Left renal cortex interstitium (tissue), 4 donors: ENCODE results near the gene LDLRAD1. TPM values are rescaled to one million over a fixed set of nuclear protein-coding genes. Genes with fewer than 3 reads are reported as not detected.
"Not testable (repeated sequence)": the region's sequence is repeated elsewhere in the genome, so short reads cannot be mapped to it uniquely, and the experiment has no call there.

ENCODE experiments used
- DNase-seq, 4 donors: peaks; one replicate each; pipeline ENCODE4 v3.0.0-alpha.2; 2013; ENCODE audit warnings: low read depth in 4 of 4, low spot score in 2 of 4, missing footprints in 1 of 4
- polyA plus RNA-seq, 4 donors: library from polyadenylated mRNA; unstranded; fragments of 120-200 nt; gene quantifications; one replicate each; pipeline ENCODE4 v1.2.1, GENCODE V29; 2013; ENCODE audit not compliant: insufficient read length in 4 of 4

LDLRAD1 gene
- polyA plus RNA-seq, 4 donors, result 0.08 TPM; not detected in 3

DNA sequence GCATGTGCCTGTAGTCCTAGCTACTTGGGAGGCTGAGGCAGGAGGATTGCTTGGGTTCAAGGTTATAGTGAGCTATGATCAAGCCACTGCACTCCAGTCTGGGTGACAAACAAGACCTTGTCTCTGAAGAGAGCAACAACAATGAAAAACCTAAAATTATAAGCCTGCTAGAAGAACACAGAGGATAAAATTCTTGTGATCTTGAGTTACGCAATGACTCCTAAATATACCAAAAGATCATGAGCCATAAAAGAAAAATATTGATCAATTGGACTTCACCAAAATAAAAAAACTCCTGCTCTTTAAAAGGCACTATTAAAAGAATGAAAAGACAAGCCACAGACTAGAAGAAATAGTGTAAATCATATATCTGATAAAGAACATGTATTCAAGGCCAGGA, 22.3 kb downstream of the LDLRAD1 start:
- DNase-seq, result no peak

DNA sequence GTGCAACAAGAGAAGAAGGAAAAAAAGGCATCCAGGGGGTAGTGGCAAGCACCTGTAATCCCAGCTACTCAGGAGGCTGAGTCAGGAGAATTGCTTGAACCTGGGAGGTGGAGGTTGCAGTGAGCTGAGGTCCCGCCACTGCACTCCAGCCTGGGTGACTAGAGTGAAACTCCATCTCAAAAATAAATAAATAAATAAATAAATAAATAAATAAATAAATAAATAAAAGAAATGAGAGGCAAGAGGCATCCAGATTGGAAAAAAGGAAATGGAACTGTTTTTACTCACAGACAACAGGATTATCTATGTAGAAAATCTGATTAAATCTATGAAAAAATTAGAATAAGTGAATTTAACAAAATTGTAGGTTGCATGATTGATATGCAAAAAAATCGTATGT, 23.5 kb downstream of the LDLRAD1 start:
- not testable (repeated sequence) for DNase-seq

- DNase-seq, result no peak
These were observed 25.7 kb downstream of the LDLRAD1 start for GRCh38 chr1:53992085-53992874.

- DNase-seq, result no peak
These were observed 30.1 kb downstream of the LDLRAD1 start for GRCh38 chr1:53987880-53988279.

- no peak for DNase-seq
These were observed 31.5 kb downstream of the LDLRAD1 start for GRCh38 chr1:53986458-53986857.

DNA sequence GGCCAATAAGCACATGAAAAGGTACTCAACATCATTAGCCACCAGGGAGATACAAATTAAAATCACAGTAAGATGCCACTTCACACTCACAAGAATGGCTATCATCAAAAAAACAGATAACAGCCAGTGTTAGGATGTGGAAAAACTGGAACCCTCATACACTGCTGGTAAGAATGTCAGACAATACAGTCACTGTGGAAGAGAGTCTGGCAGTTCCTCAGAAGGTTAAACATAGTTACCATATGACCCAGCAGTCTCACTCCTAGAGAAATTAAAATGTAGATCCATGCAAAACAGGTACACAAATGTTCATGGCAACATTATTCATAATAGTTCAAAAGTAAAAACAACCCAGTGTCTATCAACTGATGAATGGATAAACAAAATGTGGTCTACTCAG, 33.3 kb downstream of the LDLRAD1 start:
- DNase-seq, result no peak

DNA sequence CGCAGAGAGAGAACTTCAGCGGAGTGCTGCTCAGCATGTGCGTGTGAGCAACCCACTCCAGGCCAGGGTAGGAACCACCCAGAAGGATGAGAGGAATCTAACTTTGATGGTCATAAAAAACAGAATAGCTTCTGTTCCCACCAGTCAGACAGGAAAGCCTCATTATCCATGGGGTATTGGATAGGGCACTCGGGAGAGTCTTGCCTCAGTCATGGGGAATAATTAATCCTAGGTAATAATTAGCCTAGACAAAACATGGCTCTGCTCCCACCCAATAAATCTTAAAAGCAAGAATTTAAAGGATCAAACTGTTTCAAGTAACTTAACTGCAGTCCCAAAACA, 35.3 kb downstream of the LDLRAD1 start:
- DNase-seq, result peak in 3 of 4 donors; percentile 18 to 36 (median 24)

- DNase-seq, result peak in 3 of 4 donors; percentile 18 to 45 (median 21)
These were observed 35.8 kb downstream of the LDLRAD1 start for GRCh38 chr1:53982034-53982762.

DNA sequence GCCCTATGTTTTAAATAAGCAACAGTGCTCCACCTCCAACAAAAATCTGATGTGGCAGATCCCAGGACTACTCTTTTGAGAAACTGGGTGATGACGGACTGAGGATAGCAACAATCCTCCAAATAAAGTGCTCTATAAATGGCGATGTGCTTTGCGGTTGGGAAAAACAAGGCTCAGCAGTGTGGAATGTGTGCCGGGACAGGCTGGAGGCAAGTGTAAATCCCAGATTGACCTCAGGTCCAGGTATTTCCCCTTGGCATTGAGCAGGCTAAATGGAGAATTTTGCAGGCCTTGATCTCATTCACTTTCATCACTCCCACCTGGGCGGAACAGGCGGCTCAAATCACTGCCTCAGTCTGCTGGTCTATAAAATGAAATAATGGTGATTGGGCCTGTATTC, 36.8 kb downstream of the LDLRAD1 start:
- DNase-seq, result no peak

DNA sequence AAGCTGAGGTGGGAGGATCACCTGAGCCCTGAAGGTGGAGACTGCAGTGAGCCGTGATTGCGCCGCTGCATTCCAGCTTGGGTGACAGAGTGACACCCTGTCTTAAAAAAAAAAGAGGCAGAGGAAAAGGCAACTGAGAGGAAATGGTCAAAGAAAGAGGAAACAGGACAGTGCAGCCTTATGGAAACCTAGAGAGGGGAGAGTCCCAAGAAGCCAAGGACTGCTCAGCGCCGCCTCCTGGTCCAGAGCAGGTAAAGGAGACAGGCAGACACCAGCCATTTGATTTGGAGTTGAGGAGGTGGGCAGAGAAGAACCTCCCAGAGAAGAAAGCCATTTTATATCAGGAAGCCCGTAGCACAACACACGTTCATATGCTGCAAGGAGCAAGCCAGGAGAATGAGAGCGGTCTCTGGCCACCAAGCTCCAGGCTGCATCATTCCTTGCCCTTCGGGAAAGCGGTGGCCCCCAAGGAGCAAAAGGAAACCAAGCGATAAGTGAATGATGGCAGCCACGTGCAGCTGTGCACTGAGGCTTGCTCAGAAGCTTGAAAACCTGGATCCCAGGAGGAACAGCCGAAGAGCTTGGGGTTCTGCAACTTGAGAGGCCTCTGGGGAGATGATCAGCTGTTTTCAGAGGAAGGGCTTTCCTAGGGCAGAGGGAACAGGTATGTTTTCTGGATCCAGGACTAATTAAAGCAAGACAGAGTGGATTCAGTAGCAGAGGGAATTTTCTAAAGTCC, 38.1 kb downstream of the LDLRAD1 start:
- DNase-seq, result no peak

DNA sequence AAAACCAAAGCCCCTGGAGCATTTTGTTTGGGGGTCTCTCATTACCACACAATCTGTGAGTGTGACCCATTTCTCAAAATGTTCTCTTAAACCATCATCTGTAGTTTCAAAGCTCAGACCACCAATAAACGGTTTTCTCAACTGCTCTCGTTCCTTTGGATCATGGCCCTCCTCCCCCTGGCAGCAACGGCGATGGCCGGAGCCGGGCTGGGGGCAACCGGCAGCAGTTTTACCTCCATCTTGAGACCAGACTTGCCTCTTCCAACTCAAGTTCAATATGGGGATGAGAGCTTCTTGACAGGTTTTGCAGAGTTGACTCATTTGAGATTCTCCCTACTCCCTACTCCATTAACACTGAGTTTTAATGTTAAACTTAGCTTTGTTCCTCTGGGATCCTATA, 42.1 kb downstream of the LDLRAD1 start:
- no peak for DNase-seq

GRCh38 chr1:53971718-53972117, 46.3 kb downstream of the LDLRAD1 start:
- DNase-seq, result no peak

DNA sequence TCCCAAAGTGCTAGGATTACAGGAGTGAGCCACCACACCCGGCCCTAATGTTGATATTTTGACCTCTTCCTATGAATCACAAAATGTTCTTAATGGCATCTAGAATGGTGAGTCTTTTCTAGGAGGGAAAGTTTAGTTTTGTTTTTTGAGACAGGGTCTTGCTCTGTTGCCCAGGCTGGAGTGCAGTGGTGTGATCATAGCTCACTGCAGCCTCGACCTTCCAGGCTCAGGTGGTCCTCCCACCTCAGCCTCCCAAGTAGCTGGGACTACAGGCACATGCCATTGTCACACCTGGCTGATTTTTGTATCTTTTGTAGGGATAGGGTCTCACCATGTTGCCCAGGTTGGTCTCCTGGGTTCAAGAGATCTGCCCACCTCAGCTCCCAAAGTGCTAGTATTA, 48.7 kb downstream of the LDLRAD1 start:
- not testable (repeated sequence) for DNase-seq

GRCh38 chr1:53968125-53968513, 49.9 kb downstream of the LDLRAD1 start:
- DNase-seq, result no peak

DNA sequence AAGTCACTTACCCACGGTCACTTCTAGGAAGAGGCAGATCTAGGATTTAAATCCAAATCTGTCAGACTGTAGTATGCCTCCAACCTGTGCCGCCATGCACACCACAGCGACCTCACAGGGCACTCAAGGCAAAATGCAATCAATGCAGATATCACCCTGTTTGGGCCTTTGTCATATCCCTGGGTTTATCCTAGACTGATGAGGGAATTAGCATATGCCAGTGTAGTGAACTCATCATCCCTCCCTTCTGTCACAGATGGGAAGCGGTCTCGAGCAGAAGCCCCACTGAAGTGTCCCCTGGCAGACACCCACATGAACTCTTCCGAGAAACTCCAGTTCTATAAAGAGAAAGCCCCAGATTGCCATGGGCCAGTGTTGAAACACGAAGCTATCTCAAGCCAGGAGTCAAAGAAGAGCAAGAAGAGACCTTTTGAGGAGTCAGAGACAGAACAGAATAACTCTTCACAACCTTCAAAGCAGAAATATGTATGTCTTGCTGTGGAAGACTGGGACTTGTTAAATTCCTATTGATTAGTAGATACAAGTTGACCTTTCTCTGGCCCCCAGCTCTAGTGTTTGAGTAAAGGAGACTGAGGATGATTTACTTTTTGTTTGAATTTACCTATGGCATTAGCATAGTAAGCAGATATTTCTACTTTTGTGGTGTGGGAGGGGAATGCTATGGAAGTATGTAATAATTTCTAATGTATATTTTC, 50.4 kb downstream of the LDLRAD1 start:
- DNase-seq, result no peak

DNA sequence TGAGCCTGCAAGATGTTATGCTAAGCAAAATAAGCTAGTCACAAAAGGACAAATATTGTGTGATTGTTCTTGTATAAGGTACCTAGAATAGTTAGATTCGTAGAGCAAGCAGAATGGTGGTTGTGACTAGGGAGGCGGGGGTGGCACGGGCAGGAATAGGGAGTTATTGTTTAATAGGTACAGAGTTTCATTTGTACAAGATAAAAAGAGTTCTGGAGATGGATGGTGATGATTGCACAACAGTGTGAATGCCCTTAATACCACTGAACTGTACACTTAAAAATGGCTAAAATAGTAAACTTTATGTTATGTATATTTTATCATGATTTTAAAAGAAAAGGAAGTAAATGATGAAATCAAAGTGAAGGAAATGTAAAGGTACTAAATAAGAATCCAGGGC, 51.2 kb downstream of the LDLRAD1 start:
- no peak for DNase-seq

GRCh38 chr1:53964109-53964508, 53.9 kb downstream of the LDLRAD1 start:
- no peak for DNase-seq

GRCh38 chr1:53963460-53963859, 54.5 kb downstream of the LDLRAD1 start:
- DNase-seq, result no peak

DNA sequence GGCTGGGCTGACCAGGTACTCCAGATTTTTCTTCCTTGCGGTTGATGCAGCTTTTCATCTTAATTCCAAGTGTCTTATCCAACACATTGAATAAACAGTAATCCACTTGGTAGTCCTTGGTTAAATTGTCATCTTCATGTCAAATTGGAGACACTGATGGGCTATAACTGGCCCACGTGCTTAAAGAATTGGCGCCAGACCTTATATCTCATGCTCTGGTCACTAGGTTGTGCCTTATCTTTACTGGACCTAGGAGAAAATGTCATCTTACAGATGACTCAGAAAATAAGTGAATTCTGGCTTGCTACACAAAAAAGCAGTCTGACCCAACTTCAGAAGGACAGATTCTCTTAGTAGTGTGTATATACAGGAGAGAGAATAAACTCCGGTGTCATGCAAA, 55.6 kb downstream of the LDLRAD1 start:
- no peak for DNase-seq

DNA sequence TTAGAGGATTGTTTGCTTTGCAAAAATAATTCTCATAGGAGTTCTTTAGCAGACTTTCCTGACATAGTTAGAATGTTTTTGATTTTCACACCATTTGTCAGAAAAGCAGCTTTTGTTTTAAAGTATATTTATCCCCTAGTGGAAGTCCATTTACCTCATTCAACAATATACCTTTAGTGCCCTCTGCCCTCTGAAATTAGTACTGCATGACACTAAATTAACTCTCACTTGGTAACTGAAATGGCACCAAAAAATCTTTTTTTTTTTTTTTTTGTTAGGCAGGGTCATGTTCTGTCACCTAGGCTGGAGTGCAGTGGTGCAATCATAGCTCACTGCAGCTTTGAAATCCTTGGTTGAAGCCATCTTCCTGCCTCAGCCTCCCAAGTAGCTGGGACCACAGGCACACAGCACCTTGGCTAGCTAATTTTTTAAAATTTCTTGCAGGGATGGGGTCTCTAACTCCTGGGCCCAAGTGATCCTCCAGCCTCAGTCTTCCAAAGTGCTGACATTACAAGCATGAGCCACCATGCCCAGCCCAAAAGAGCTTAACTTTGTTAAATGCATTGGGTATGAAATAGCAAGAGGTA, 58.2 kb downstream of the LDLRAD1 start:
- no peak for DNase-seq
